Naive thymus-derived CD8-positive, alpha-beta T cell (primary cell): ENCODE results near the gene ZNF181. TPM values are rescaled to one million over a fixed set of nuclear protein-coding genes. Genes with fewer than 3 reads are reported as not detected.

Experiments
- ATAC-seq, 2 donors: fragments of 150-1000 bp; cut with Tn5 transposase in 1 of 2; sonication (Bioruptor Pico), chemical (Tn5 transposase) in 1 of 2; 1 replicate in 1 of 2; 2 replicates in 1 of 2; pipeline ENCODE4 v1.10.0; 2021; ENCODE audit warnings: mild to moderate bottlenecking in 2 of 2, moderate library complexity in 2 of 2
- POLR2A ChIA-PET: fragments of 350-600 bp; sonication (Branson Sonifier 250); formaldehyde crosslinking; loops from one replicate; lab custom pipeline; 2021; ENCODE audit warnings: antibody characterized with exemption; lab: Charles Lee
- DNase-seq, 10 donors: peaks; one replicate each; pipeline versions ENCODE4 v3.0.0 to v3.0.0-alpha.2; 2020 to 2022
- H3K27ac Mint-ChIP-seq, 10 donors: one replicate each; pipeline ENCODE4 v1.8.0; 2020 to 2022; ENCODE audit warnings: mild to moderate bottlenecking in 10 of 10, mixed read lengths in 10 of 10, moderate library complexity in 4 of 10, inconsistent platforms in 1 of 10
- H3K27me3 Mint-ChIP-seq, 5 donors: one replicate each; pipeline ENCODE4 v1.8.0; 2021 to 2022; ENCODE audit warnings: mixed read lengths in 5 of 5
- H3K36me3 Mint-ChIP-seq, 3 donors: one replicate each; pipeline ENCODE4 v1.8.0; 2020 to 2022; ENCODE audit warnings: mixed read lengths in 3 of 3, mild to moderate bottlenecking in 2 of 3, inconsistent platforms in 1 of 3
- H3K4me1 Mint-ChIP-seq, 4 donors: one replicate each; pipeline ENCODE4 v1.8.0; 2021 to 2022; ENCODE audit warnings: mixed read lengths in 4 of 4
- H3K4me3 Mint-ChIP-seq, 10 donors: one replicate each; pipeline ENCODE4 v1.8.0; 2020 to 2022; ENCODE audit warnings: mild to moderate bottlenecking in 10 of 10, mixed read lengths in 10 of 10, moderate library complexity in 6 of 10, inconsistent platforms in 1 of 10
- H3K9me3 Mint-ChIP-seq, 9 donors: one replicate each; pipeline ENCODE4 v1.8.0; 2020 to 2022; ENCODE audit warnings: mixed read lengths in 9 of 9, mild to moderate bottlenecking in 3 of 9, inconsistent platforms in 1 of 9, moderate library complexity in 1 of 9
- polyA plus RNA-seq, 3 donors: library from polyadenylated mRNA; unstranded; fragments of 300-500 nt; fragmentation: Illumina TruSeq; gene quantifications; one replicate each; pipeline ENCODE4 v1.2.3, GENCODE V29; 2021
- total RNA-seq, 8 experiments: library from RNA in 2 of 8; stranded (reverse) in 2 of 8; gene quantifications; one replicate each; pipeline ENCODE4 v1.2.3 and lab custom pipeline; 2021 to 2026

The ZNF181 gene
- total and polyA plus RNA-seq, 5 experiments from 2014 or later = 23.1 to 36.4 (median 29.5) TPM

DNA sequence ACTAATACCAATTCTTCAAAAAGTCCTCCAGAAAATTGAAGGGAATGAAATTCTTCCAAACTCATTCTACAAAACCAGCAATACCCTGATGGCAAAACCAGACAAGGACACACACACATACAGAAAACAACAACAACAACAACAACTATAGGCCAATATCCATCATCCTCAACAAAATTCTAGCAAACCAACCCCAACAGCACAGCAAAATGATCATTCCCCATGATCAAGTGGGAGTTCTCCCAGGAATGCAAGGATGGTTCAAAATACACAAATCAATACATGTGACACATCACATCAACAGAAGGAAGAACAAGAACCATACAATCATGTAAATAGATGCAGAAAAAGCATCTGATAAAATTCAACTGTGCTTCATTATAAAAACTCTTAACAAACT lies 18.7 kb upstream of the ZNF181 start:
- Mint-ChIP-seq H3K4me3 (no peak overlapping the region), H3K27ac (no peak overlapping the region)

DNA sequence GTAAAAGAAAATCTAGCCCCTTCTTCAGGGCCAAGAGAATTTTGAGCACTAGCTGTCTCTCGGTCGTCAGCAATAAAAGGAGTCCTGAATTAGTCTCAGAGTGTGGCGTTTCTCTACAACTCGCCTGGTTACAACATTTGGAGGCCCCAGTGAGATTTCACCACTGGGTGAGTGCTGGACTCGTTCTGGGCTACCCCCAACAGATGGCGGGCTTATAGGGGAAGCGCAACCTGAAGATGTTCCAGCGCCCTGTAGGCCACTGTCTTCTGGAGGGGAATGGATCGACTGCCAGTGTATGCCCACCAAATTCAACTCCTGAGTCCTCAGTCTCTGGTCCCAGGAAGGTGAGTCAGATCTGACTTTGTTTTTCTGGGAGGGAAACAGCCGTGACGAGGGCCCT lies 11.7 kb upstream of the ZNF181 start:
- no peaks in the 10 kb centered on the region for H3K36me3 Mint-ChIP-seq
- POLR2A ChIA-PET = no interaction called here

More for the DNA sequence above, 18.7 kb upstream of the ZNF181 start:
- H3K36me3 Mint-ChIP-seq = peaks cover 5 to 23% (median 5%) of the 10 kb centered on the region in 3 donors
- POLR2A ChIA-PET = no interaction called here
- ATAC-seq (no peak), DNase-seq (no peak)
- peaks cover 0 to 25% (median 22%) of the 10 kb centered on the region in 9 donors for H3K9me3 Mint-ChIP-seq
- H3K27me3 Mint-ChIP-seq = peaks cover 17 to 55% (median 27%) of the 10 kb centered on the region in 5 donors
- H3K4me1 Mint-ChIP-seq = peaks cover 0 to 6% (median under 1%) of the 10 kb centered on the region in 4 donors

DNA sequence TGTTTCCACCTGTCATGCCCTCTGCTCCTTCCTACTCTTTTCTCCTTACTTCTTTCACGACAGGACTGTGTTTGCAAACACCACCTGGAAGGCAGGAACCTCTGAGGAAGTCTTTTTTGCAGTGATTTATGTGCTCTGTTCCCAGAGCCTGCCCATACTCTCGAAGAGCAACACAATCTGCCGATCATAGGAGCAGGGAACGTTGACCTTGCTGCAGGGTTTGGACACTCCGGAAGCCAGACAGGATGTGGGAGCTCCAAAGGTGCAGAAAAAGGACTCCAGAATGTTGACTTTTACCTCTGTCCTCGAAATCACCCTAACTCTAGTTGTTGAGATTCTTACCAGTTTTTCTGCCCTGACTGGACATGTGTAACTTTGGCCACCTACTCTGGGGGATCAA lies 8.6 kb upstream of the ZNF181 start:
- Mint-ChIP-seq H3K27ac (no peak overlapping the region), H3K4me1 (no peaks in the 10 kb centered on the region), H3K9me3 (peaks cover 0 to 3% (median 0%) of the 10 kb centered on the region in 9 donors), H3K4me3 (no peak overlapping the region), H3K27me3 (peaks cover 20 to 51% (median 37%) of the 10 kb centered on the region in 5 donors), H3K36me3 (peaks cover 0 to 5% (median 0%) of the 10 kb centered on the region in 3 donors)
- no peak for DNase-seq
- ATAC-seq = no peak
- POLR2A ChIA-PET = no interaction called here

More for the DNA sequence above, 11.7 kb upstream of the ZNF181 start:
- H3K9me3 Mint-ChIP-seq = no peaks in the 10 kb centered on the region
- no peak for ATAC-seq
- no peaks in the 10 kb centered on the region for H3K4me1 Mint-ChIP-seq
- H3K4me3 Mint-ChIP-seq = no peak overlapping the region
- H3K27ac Mint-ChIP-seq = no peak overlapping the region
- no peak for DNase-seq
- peaks cover 19 to 47% (median 34%) of the 10 kb centered on the region in 5 donors for H3K27me3 Mint-ChIP-seq

DNA sequence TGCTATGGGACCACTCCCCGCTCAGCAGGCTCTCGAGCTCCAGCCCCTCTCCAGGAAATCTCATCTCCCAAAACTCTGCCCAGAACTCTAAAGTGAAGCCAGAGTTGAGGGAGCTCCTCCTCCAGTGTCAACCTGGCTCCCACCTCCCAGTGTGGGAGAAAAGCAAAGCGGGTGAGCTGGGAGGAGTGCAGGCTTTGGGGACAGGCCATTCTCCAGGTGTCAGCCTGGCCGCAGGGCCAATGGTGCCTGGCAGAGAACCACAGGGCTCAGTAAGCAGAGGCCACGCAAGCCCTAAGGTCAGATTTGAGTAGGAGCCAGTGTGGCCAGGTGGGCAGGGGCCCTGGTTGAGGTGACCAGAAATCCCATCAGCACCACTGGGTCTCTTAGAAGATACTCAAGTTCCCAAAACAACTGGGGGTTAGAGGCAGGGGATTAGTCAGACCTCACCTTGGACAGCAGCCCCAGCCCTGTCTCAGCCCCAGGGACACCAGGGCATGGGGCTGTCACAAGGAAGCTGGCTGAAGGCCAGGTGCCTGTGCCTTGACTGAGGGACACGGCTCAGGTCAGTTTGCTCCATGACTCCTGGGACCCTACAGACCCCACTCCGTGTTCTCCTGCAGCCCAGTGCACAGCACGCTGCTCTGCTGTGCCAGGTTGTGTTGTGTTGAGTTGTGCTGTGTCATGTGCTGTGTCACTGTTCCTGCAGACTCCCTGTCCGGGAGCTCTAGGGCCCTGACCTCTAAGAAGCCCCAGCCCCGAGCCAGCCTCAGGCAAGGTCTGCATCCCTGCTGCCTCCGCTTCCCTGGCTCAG lies 2.8 kb upstream of the ZNF181 start:
- H3K9me3 Mint-ChIP-seq = peaks cover 0 to 14% (median 6%) of the 10 kb centered on the region in 9 donors
- peaks cover 15 to 27% (median 27%) of the 10 kb centered on the region in 4 donors for H3K4me1 Mint-ChIP-seq
- peaks cover 11 to 24% (median 13%) of the 10 kb centered on the region in 5 donors for H3K27me3 Mint-ChIP-seq
- peak overlapping the region in 8 of 10 donors; percentile 5 to 63 (median 40) for H3K4me3 Mint-ChIP-seq
- POLR2A ChIA-PET = no interaction called here
- H3K27ac Mint-ChIP-seq = peak overlapping the region in 2 of 10 donors; percentile 48 to 51
- peaks cover 10 to 13% (median 10%) of the 10 kb centered on the region in 3 donors for H3K36me3 Mint-ChIP-seq
- no peak for DNase-seq
- ATAC-seq = no peak

DNA sequence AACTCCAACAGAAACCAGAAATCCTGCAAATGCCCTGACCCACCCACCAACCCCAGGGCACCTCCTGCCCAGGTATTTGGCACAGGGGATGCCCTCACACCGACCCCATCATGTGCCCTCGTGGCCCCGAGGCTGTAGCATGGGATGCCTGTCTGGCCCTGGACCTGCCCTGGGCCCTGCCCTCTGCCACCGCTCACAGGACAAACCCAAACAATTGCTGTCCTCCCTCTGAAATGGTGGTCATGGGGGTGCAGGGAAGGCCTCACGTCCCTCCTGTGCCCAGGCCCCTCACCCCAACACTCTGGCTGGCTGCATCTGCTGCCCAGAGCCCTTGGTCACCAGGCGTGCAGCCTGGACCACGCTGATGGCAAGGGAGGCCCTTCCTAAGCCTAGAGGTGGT lies 2.1 kb upstream of the ZNF181 start:
- ATAC-seq = no peak
- POLR2A ChIA-PET = interaction anchor here (2.2 kb wide), 1 partner anchor 55 kb away, joined by 20 read pairs; the partner anchor contains the start of genes SCGB2B2 and ZNF302
- DNase-seq = no peak
- Mint-ChIP-seq H3K9me3 (peaks cover 0 to 20% (median 10%) of the 10 kb centered on the region in 9 donors), H3K4me1 (peaks cover 15 to 33% (median 30%) of the 10 kb centered on the region in 4 donors), H3K4me3 (peak overlapping the region in 7 of 10 donors; percentile 5 to 63 (median 41)), H3K27ac (peak overlapping the region in 2 of 10 donors; percentile 51 to 89), H3K27me3 (peaks cover 6 to 17% (median 7%) of the 10 kb centered on the region in 5 donors), H3K36me3 (peaks cover 14 to 16% (median 15%) of the 10 kb centered on the region in 3 donors)

DNA sequence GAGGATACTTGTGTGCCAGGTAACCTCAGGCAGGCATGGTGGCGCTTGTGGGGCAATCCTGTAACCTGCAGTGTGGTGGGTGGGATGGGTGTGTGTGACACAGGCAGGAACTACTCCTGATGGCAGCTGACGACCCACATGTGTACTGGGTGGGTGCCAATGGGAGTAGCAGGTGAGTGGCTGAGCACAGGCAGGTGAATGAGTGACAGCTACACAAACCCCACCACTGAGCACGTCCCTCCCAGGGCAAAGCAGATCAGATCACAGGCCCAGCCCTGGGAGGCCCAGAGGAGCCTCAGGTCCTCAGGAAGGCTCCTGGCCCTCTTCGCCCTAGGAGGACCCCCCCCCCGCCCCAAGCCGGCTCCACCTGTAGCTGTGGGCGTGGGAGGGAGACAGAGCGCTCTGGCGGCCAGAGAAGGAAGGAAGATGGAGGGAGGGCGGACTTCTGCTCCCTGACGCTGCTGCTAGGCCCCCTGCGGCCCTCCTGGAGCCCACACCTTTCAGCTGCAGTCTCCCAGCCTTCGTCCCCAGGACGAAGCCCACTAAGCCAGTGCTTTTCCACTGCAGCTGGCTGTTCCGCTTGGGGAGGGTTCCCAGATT lies 1.3 kb upstream of the ZNF181 start:
- Mint-ChIP-seq H3K9me3 (peaks cover 1 to 27% (median 12%) of the 10 kb centered on the region in 9 donors), H3K4me3 (peak overlapping the region; percentile 39 to 88 (median 68)), H3K27me3 (peaks cover 3 to 9% (median 4%) of the 10 kb centered on the region in 5 donors), H3K27ac (peak overlapping the region in 9 of 10 donors; percentile 19 to 97 (median 68)), H3K4me1 (peaks cover 15 to 34% (median 31%) of the 10 kb centered on the region in 4 donors), H3K36me3 (peaks cover 16 to 22% (median 19%) of the 10 kb centered on the region in 3 donors)
- DNase-seq (peak in 2 of 10 donors; percentile 1 to 3), ATAC-seq (no peak)
- POLR2A ChIA-PET = interaction anchor here (0.6 to 2.2 kb wide), 6 partner anchors 38 to 1386 kb away, joined by 3 to 20 read pairs (median 4); partner anchors contain the start of genes SCGB2B2, ZNF30 and ZNF302

DNA sequence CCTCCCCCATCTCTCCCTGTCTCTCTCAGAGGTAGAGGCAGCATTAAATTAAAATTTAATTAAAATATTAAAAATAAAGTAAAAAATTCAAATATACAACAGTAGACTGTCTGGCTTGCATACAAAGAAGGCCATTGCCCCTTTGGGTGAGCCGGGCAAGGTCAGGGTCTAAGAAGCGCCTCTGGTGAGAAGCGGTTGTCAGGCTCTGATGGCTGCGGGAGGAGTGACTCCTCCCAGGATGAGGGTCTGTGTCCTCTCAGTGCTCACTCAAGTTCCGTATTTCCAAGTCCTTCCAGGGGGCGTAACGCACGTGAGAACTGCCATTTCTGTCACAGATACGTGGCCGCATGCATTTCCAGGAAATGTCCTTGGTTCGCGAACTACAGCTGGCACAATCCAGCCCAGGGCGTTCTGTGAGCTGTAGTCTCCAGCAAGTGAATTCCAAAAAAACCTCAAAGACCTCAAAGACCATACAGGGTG lies 737 bp upstream of the ZNF181 start:
- ATAC-seq = peak; percentile 18 to 37
- Mint-ChIP-seq H3K9me3 (peaks cover 2 to 30% (median 13%) of the 10 kb centered on the region in 9 donors), H3K27me3 (peaks cover 0 to 5% (median 2%) of the 10 kb centered on the region in 5 donors), H3K4me1 (peaks cover 15 to 34% (median 31%) of the 10 kb centered on the region in 4 donors), H3K27ac (peak overlapping the region; percentile 89 to 100 (median 98)), H3K36me3 (peaks cover 16 to 26% (median 22%) of the 10 kb centered on the region in 3 donors), H3K4me3 (peak overlapping the region; percentile 87 to 99 (median 96))
- peak in 3 of 10 donors; percentile 23 to 73 (median 51) for DNase-seq
- POLR2A ChIA-PET = interaction anchor here (0.6 to 2.2 kb wide), 7 partner anchors 37 to 1385 kb away, joined by 3 to 20 read pairs (median 4); partner anchors contain the start of genes SCGB2B2, ZNF30, ZNF302 and ZNF792

DNA sequence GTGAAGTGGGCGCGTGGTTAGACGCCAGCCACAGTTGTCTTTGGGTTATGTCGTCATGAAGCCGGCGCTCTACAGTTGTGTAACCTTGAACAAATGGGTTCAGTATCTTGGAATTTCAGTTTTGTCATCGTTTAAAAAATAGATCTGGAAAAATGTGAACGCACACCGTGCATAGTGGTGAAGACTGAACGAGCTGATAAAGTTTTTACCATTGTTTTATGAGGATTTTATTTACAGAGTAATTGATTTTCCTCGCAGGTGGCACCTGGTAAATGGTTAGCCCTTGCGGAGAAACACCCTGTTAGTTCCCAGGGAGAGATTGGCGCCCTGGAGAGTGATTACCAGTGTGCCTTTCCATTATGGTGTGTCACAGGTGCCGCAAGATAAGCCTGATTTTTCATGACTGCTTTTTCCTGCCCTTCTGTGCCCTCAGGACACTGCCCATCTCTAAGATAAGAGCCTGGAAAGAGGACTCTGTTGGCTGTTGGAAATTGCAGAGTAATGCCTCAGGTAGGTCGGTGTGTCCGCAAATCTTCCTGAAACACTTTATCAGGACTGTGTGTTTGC lies 577 bp downstream of the ZNF181 start:
- H3K27me3 Mint-ChIP-seq = peaks cover 0 to 2% (median 0%) of the 10 kb centered on the region in 5 donors
- peak in 1 of 10 donors; percentile 82 for DNase-seq
- POLR2A ChIA-PET = interaction anchor here (1.3 kb wide), 1 partner anchor 38 kb away, joined by 5 read pairs; no protein-coding TSS in a partner anchor

DNA sequence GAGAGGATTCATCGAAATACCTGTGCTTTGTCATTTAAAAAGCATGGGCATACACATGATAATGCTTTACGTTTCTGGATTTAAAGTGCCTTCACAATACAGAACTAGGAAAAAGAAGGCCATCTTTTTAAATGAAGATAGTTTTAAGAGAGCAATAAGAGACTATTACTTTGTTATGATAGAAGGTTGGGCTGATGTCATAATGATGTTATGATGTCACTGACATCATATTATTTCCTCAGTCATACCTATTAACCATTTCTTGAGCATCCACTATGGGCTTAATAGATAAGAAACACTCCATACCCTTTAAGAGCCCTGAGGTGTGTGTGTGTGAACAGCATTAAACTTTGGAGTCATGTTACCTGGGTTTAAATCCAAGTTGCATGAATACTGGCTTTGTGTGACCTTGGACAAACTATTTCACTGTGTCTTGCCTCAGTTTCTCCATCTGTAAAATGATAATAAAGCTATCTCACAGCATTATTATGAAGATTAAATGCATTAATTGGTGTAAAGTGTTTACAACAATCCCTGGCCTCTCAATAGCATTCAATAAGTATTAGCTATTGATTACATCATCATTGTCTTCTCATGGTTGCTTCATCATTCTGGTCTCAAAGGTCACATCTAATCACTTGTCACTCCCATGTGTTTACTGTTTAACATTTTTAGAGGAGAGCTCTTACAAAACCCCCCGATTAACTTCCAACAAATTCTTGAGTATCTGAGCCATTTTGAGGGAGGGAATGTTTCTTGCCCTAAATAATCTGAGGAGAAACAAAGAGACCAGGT lies 11.1 kb downstream of the ZNF181 start:
- POLR2A ChIA-PET = no interaction called here
- ATAC-seq = no peak
- Mint-ChIP-seq H3K4me1 (no peaks in the 10 kb centered on the region), H3K9me3 (peaks cover 33 to 100% (median 67%) of the 10 kb centered on the region in 9 donors), H3K4me3 (no peak overlapping the region), H3K27me3 (peaks cover 0 to 5% (median 0%) of the 10 kb centered on the region in 5 donors), H3K27ac (no peak overlapping the region), H3K36me3 (peaks cover 29 to 79% (median 78%) of the 10 kb centered on the region in 3 donors)
- DNase-seq = no peak

More for the DNA sequence above, 577 bp downstream of the ZNF181 start:
- peak; percentile 70 to 83 for ATAC-seq
- Mint-ChIP-seq H3K9me3 (peaks cover 6 to 43% (median 26%) of the 10 kb centered on the region in 9 donors), H3K4me1 (peaks cover 15 to 34% (median 31%) of the 10 kb centered on the region in 4 donors), H3K36me3 (peaks cover 27 to 38% (median 34%) of the 10 kb centered on the region in 3 donors), H3K4me3 (peak overlapping the region; percentile 87 to 99 (median 96)), H3K27ac (peak overlapping the region; percentile 89 to 100 (median 98))

DNA sequence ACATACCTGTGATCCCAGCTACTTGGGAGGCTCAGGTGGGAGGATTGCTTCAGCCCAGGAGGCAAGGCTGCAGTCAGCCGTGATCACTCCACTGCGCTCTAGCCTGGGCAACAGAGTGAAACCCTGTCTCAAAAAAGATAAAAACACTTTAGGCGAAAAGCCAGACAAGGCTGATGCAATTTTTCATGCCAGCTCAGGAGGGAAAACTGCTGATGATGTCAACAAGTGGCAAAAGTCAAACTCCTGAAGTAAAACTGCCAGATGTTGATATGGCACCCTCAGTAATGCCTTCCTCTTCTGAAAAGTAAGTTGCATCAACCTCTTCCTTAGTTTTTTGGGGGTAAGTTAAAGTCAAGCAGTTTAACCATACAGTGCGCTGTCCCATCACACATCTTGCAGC lies 23.4 kb downstream of the ZNF181 start:
- Mint-ChIP-seq H3K4me1 (no peaks in the 10 kb centered on the region), H3K9me3 (peaks cover 31 to 98% (median 50%) of the 10 kb centered on the region in 9 donors), H3K27me3 (no peaks in the 10 kb centered on the region), H3K36me3 (peaks cover 36 to 86% (median 80%) of the 10 kb centered on the region in 3 donors), H3K27ac (no peak overlapping the region), H3K4me3 (no peak overlapping the region)
- POLR2A ChIA-PET = interaction anchor here (0.6 kb wide), 1 partner anchor 17 kb away, joined by 4 read pairs; no protein-coding TSS in a partner anchor
- no peak for ATAC-seq
- DNase-seq = no peak
